ENCODE measurements around the gene COL1A2.

Gene COL1A2

DNA sequence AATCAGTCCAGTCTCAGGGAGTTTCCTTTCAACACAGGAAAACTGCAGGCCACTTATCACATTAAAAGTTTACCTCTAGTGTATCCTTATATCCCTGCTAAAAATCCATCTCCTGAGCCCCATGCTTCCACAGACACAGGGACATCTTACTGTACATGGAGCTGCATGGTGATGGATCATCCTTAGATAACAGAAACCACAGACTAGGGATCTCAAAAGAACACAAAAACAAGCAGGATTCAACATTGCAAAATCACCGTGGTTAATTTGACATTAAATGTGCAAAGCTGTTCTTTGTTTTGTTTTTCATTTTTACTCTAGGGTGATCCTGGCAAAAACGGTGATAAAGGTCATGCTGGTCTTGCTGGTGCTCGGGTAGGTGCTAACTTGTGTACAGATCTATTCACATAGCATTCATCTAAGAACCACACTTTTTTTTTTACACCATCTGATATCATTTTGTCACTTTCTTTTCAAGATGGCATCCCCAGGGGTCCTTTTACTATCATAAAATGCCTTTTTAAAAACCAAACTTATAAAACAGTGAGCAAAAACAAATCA is 18.1 kb downstream of the COL1A2 start:
- no peak for FAIRE-seq

DNA sequence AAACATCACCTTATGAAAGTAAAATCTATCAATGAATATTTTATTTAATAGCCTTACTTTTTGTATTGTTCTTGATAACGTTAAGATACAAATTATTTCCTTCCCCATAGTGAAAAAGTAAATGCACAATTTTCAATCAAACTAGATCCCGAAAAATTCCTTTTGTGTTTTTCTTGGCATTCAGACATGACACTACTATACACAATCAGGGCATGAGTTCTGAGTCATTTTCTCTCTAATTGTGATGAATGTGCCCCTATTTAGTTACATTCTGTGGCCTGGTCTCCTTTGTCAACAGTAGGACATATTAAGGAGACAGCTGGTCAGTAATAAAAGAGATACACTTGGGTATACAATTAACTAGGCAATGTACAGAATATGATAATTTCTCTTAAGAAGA is 19.8 kb downstream of the COL1A2 start:
- peak; percentile 53 for FAIRE-seq

DNA sequence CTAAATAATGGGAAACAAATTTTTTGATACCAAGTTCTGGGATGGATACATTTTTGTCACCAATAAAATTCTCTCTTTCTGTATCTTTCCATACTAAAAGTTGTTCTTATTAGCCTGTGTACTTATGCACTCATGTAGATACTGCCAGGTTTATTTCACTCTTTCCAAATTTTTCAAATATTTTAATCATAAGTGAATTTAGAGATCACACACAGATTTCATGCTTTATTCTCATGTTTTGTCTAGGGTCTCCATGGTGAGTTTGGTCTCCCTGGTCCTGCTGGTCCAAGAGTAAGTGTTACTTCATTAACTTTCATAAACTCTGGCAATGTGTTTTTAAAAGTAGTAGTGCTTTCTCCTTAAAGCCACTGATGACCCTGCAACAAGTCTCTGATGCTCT is 20.3 kb downstream of the COL1A2 start:
- no peak for FAIRE-seq

DNA sequence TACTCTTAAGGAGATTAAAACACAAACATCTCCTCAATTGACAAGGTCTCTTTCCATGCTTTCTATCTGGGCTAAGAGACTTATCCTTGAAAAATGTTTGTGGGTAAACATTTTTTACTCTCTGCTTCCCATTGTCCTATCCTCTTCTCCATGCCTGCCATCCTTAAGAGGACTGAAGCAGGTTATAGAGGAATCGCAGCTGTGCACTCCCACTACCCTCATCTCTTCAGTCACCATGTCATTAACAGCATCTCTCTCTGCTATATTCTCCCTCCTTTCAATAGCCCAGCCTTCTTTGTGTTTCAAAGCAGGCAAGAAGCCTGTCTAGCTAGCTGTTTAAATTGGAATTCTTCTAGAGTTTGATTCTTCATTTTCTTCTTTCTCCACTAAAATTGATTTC is 22.6 kb downstream of the COL1A2 start:
- FAIRE-seq: no peak

GRCh38 chr7:94417901-94418300 is 23.2 kb downstream of the COL1A2 start:
- FAIRE-seq: no peak

DNA sequence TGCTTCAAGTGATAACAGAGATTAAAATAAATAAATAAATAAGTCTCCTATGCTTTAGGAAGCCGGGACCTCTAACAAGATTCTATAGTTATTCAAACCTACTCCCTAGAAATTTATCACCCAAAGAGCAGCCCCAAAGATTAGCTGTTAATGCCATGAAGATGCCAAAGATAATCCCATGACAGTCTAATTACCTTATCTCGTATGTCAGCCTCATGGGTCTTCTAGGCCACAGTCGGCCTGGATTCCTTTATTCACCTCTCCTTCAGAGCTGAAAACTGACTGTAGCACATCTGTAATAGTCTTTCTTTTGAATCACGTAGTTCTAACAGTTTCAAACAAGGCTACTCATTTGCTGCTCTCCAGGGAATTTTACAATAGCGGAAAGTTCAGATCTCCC is 24.2 kb downstream of the COL1A2 start:
- FAIRE-seq: no peak

DNA sequence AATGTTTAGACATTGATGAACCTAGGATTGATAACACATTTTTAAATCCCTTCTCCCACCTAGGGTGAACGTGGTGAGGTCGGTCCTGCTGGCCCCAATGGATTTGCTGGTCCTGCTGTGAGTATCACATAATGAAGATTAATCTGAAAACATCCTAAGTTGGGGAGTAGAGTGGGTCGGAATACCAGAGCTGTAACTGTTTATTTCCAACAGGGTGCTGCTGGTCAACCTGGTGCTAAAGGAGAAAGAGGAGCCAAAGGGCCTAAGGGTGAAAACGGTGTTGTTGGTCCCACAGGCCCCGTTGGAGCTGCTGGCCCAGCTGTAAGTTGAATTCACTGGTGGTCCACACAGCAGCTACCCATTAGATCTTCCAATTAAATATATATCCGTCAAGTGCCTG is 25.6 kb downstream of the COL1A2 start:
- no peak for FAIRE-seq

GRCh38 chr7:94421681-94422080 is 27.0 kb downstream of the COL1A2 start:
- no peak for FAIRE-seq

GRCh38 chr7:94422136-94422535 is 27.4 kb downstream of the COL1A2 start:
- FAIRE-seq: no peak

GRCh38 chr7:94422827-94423460 is 28.2 kb downstream of the COL1A2 start:
- no peak for FAIRE-seq

DNA sequence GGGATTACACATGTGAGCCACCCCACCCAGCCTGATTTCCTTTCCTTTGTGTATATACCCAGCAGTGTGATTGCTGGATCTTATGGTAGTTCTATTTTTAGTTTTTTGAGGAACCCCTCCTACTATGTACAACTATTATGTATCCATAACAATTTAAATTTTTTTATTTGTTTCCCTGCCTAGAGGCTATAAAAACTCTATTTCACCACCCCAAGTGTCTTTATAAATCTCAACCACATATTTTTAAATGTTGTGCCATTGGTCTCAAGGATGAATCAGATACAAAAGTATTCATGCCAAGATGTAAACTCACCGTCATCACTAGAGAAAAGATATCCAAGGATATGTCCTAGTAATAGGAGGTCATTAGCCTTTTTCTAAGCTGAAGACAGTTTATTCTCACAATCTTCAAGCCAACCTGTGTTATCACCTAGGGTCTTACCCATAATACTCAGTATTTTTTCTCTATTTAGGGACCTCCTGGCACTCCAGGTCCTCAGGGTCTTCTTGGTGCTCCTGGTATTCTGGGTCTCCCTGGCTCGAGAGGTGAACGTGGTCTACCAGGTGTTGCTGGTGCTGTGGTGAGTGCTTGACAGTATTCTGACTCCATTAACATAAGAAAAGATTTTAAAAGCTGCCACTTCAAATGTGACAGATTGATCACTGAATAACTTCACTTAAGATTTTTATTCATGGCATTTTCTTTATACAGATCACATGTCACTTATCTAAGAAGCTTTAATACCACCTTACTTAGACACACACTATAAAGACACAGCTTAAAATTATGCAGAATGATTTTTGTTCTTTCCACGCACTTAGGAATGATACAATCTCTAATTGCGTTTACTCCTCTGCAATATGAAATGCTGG is 29.4 kb downstream of the COL1A2 start:
- FAIRE-seq: no peak

- no peak for FAIRE-seq
These were observed 30.9 kb downstream of the COL1A2 start for GRCh38 chr7:94425546-94425945.

DNA sequence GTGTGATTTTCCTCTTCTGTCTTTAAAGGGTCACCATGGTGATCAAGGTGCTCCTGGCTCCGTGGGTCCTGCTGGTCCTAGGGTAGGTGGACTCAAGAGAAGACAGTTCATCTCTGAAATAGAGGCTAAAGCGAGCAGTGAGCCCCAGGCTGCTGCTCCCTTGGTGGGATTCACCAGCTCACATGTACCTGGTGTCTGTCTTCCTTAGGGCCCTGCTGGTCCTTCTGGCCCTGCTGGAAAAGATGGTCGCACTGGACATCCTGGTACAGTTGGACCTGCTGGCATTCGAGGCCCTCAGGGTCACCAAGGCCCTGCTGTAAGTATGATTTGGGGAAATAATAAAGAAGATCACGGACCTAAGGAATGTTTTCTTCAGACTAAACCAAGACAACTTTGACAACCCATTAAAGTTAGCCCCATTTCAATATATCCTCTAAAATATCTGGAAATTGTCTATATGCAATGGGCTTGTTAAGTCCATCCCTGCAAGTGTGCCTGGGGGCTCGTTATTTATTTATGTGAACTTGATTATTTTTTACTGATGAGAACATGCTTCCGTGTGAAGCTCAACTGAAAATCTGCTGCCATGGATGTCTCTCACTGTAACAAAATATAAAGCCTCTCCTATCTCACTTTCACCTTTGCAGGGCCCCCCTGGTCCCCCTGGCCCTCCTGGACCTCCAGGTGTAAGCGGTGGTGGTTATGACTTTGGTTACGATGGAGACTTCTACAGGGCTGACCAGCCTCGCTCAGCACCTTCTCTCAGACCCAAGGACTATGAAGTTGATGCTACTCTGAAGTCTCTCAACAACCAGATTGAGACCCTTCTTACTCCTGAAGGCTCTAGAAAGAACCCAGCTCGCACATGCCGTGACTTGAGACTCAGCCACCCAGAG is 32.5 kb downstream of the COL1A2 start:
- no peak for FAIRE-seq

- no peak for FAIRE-seq
These were observed 34.5 kb downstream of the COL1A2 start for GRCh38 chr7:94429153-94429552.

DNA sequence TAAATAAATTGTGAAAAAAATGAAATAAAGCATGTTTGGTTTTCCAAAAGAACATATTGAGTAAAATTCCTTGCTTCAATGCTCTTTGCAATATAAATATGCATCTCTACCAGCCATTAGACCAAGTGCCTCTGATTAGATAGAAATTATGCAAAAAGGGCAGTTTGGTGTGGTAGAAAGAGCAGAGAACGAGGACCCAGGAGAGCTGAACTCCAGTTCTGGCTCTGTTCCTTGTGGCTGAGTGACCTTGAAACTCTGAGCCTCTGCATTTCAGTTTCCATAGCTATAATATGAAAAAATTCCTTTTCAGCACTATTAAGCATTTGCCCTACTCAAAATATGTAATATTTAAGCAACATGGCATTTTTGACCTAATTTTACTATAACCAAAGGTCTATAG is 36.5 kb downstream of the COL1A2 start:
- FAIRE-seq: no peak

DNA sequence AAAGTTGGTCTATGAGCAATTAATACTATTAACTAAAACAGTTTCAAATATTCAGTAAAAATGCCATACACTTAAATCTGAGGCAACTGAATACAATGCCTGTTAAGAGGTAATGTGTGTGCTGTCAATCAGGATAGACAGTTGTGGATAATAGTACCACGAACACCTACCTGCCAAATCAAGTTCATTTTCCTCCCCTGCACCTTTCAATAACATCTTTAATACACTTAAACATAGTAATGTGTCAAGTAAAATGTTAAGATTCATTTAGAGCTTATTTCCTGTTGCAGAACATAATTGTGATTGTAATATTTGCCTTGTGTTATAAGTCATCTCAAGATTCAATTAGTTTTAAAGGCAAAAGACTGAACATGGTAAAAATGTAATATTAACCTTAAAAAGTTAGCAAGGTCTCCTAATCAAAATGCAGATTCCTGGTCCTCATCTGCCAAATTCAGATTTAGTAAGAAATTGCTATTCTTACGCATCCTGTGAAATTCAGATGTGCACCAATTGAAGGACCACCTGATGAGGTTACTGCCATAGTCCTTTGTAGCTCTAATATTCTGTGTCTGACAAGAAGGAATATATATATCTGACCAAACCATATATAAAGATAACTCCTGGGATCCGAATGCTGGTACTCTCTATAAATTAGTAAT is 37.1 kb downstream of the COL1A2 start:
- peak; percentile 34 for FAIRE-seq

DNA sequence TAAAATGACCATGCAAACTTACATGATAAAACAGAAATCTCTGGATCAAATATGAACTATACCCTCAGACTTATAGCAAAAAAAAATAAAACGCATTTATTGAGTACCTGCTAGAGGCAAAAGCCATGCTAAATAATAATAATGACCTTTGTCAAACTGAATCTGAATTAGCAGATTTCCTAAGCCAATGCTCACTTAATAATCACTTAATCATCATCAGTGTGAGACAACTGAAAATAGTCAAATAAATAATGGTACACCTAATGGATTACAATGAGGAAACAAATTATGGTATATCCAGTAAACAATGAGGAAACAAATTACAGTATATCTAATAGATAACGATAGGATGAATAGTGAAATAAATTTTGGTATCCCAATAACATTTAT is 37.6 kb downstream of the COL1A2 start:
- FAIRE-seq: peak; percentile 71

- no peak for FAIRE-seq
These were observed 38.1 kb downstream of the COL1A2 start for GRCh38 chr7:94432817-94433216.

GRCh38 chr7:94433224-94433623 is 38.5 kb downstream of the COL1A2 start:
- FAIRE-seq: no peak

DNA sequence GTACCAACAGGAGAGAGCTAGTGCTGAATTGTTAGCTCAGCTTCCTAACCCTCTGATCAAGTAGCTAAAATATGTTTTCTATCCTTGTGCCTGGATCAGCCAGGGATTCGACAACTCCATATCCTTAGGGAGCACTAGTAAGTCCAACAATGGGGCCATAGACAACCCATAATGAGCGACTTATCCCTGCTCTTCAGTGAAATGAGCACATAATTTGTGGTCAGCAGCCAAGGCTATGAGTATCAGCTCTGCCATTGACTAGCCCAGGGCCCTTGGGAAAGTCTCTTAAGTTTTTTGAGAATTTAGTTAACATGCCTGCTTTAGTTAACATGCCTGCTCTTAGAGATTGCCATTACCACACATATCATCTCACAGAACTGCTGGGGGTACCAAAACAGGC is 39.3 kb downstream of the COL1A2 start:
- no peak for FAIRE-seq

- FAIRE-seq: peak; percentile 93
These were observed 41.4 kb downstream of the COL1A2 start for GRCh38 chr7:94436018-94436604.

DNA sequence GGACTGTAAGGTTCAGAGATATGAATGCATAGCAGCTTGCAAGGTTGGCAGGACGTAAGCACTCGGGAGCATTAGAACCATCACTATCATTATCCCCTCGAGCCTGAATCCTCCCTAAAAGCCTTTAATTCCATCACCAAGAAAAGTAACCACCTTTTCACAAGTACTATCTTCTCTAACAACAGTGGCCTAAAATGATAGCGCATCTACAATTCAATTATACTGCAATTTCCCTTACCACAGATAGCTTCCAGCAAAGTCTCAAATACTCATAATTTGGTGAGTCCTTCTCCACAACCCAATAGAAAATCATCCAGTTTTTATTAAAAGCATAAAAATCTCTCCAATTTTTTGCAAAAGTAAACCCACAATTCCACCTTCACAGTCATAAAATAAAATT is 42.0 kb downstream of the COL1A2 start:
- FAIRE-seq: no peak

Measured in TTC549 (cell line).